ENCODE results near the gene GCNT4. TPM values are rescaled to one million over a fixed set of nuclear protein-coding genes. Genes with fewer than 3 reads are reported as not detected.

GCNT4 gene
- total RNA-seq, 3 donors from 2014 or later (not counting 1 experiment from before 2014, with no cell fraction given), result 0.25 to 2.0 (median 0.52) TPM

GRCh38 chr5:75012748-75013147 lies 39.6 kb downstream of the GCNT4 start:
- Histone ChIP-seq H3K4me3 (ENCODE audit: low read length) (no peak overlapping the region), H3K9me3 (ENCODE audit: control insufficient read depth, insufficient read depth, low read length) (no peaks in the 10 kb centered on the region), H3K4me1 (ENCODE audit: control insufficient read depth, insufficient read depth, low read length) (no peaks in the 10 kb centered on the region), H3K27ac (ENCODE audit: low read length) (no peak overlapping the region), H3K36me3 (ENCODE audit: control insufficient read depth, insufficient read depth, low read length) (no peaks in the 10 kb centered on the region), H3K27me3 (ENCODE audit: control insufficient read depth, insufficient read depth, low read length) (peaks cover 3% of the 10 kb centered on the region)
- no peak for ATAC-seq
- H3K27ac Mint-ChIP-seq, result no peak overlapping the region
- H3K4me1 Mint-ChIP-seq, result peaks cover 5 to 7% of the 10 kb centered on the region in 2 donors
- DNase-seq, result no peak
- WGBS (ENCODE audit: insufficient coverage), result 81% methylated on average over 1 of the region's 1 CpG
- no peaks in the 10 kb centered on the region for H3K9me3 Mint-ChIP-seq
- intact Hi-C loops (cut with micrococcal nuclease), result no loop called here
- H3K4me3 Mint-ChIP-seq, result no peak overlapping the region
- H3K36me3 Mint-ChIP-seq, result no peaks in the 10 kb centered on the region
- TF ChIP-seq, protein P1, sequence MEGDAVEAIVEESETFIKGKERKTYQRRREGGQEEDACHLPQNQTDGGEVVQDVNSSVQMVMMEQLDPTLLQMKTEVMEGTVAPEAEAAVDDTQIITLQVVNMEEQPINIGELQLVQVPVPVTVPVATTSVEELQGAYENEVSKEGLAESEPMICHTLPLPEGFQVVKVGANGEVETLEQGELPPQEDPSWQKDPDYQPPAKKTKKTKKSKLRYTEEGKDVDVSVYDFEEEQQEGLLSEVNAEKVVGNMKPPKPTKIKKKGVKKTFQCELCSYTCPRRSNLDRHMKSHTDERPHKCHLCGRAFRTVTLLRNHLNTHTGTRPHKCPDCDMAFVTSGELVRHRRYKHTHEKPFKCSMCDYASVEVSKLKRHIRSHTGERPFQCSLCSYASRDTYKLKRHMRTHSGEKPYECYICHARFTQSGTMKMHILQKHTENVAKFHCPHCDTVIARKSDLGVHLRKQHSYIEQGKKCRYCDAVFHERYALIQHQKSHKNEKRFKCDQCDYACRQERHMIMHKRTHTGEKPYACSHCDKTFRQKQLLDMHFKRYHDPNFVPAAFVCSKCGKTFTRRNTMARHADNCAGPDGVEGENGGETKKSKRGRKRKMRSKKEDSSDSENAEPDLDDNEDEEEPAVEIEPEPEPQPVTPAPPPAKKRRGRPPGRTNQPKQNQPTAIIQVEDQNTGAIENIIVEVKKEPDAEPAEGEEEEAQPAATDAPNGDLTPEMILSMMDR (IDR thresholded peaks at IDR 0.05), result no peak
- H3K27me3 Mint-ChIP-seq (ENCODE audit: low read depth in 2 of 2), result peaks cover 7 to 14% of the 10 kb centered on the region in 2 donors

- TF ChIP-seq, protein P1 (IDR thresholded peaks at IDR 0.05), result no peak
- Histone ChIP-seq H3K36me3 (ENCODE audit: control insufficient read depth, insufficient read depth, low read length) (no peaks in the 10 kb centered on the region), H3K9me3 (ENCODE audit: control insufficient read depth, insufficient read depth, low read length) (no peaks in the 10 kb centered on the region), H3K27ac (ENCODE audit: low read length) (no peak overlapping the region), H3K4me1 (ENCODE audit: control insufficient read depth, insufficient read depth, low read length) (no peaks in the 10 kb centered on the region), H3K27me3 (ENCODE audit: control insufficient read depth, insufficient read depth, low read length) (peaks cover 3% of the 10 kb centered on the region), H3K4me3 (ENCODE audit: low read length) (no peak overlapping the region)
- intact Hi-C loops (cut with micrococcal nuclease), result no loop called here
- Mint-ChIP-seq H3K4me1 (peaks cover 5 to 7% of the 10 kb centered on the region in 2 donors), H3K27ac (no peak overlapping the region), H3K36me3 (no peaks in the 10 kb centered on the region), H3K4me3 (no peak overlapping the region), H3K9me3 (peaks cover 1% of the 10 kb centered on the region in 2 donors), H3K27me3 (ENCODE audit: low read depth in 2 of 2) (peaks cover 7 to 20% of the 10 kb centered on the region in 2 donors)
- ATAC-seq, result no peak
- no peak for DNase-seq
These were observed 41.5 kb downstream of the GCNT4 start for GRCh38 chr5:75010838-75011237.

DNA sequence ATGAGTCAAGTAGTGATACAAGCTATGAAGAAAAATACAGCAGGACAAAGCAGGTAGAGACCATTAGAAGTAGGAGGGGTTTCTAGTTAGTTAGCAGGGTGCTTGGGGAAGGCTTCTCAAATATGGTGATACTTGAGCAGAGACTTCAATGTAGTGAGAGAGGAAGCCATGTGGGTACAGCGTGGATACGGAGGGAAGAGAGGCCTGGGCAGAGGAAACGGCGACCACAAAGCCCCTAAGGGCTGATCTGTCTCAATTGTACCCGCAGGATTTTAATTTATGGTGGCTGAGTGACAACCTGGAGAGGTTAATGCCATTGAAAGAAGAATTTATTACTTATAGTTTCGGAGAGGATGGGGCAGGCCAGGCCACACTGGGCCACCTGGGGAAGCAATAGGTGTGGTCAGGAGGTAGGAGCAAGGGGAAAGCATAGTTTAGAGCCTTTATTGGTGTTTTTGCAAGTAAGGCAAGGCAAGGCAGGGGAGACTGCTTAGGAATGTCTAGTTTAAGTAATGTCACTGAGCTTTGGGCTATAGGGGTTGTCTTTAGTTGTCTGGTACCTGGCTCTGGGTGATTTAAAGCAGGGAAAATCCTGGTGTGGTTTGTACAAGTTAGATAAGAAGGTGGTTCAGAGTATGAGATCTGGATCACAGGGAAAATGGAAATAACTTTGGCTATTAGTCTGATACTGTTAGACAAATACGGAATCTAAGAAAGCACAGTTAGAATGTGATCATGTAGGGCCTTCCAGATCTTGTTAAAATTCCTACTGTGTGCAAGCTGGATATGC lies 42.6 kb downstream of the GCNT4 start:
- peaks cover 3% of the 10 kb centered on the region for H3K27me3 ChIP-seq (ENCODE audit: control insufficient read depth, insufficient read depth, low read length)
- TF ChIP-seq, protein P1 (IDR thresholded peaks at IDR 0.05), result no peak
- Mint-ChIP-seq H3K4me1 (peaks cover 5 to 7% of the 10 kb centered on the region in 2 donors), H3K27ac (no peak overlapping the region), H3K4me3 (no peak overlapping the region), H3K9me3 (peaks cover 5 to 6% of the 10 kb centered on the region in 2 donors), H3K27me3 (ENCODE audit: low read depth in 2 of 2) (peaks cover 7 to 11% of the 10 kb centered on the region in 2 donors), H3K36me3 (no peaks in the 10 kb centered on the region)
- no peaks in the 10 kb centered on the region for H3K36me3 ChIP-seq (ENCODE audit: control insufficient read depth, insufficient read depth, low read length)
- no peaks in the 10 kb centered on the region for H3K4me1 ChIP-seq (ENCODE audit: control insufficient read depth, insufficient read depth, low read length)
- DNase-seq (no peak), ATAC-seq (no peak)
- H3K4me3 ChIP-seq (ENCODE audit: low read length), result no peak overlapping the region
- intact Hi-C loops (cut with micrococcal nuclease), result no loop called here
- H3K9me3 ChIP-seq (ENCODE audit: control insufficient read depth, insufficient read depth, low read length), result peaks cover 4% of the 10 kb centered on the region
- WGBS (ENCODE audit: insufficient coverage), result 20% methylated on average over 7 of the region's 7 CpGs
- H3K27ac ChIP-seq (ENCODE audit: low read length), result no peak overlapping the region
